Right lung (tissue), 5 donors: ENCODE measurements around the gene ESR2. TPM values are rescaled to one million over a fixed set of nuclear protein-coding genes. Genes with fewer than 3 reads are reported as not detected.
"Not testable (repeated sequence)": the region's sequence is repeated elsewhere in the genome, so short reads cannot be mapped to it uniquely, and the experiment has no call there.

Source experiments
- DNase-seq, 2 donors: peaks; one replicate each; pipeline ENCODE4 v3.0.0-alpha.2; 2013
- polyA plus RNA-seq, 5 donors: library from polyadenylated mRNA; unstranded; fragments of 120-200 nt; gene quantifications; one replicate each; pipeline versions ENCODE4 v1.2.1 to v1.2.3, GENCODE V29; 2013; ENCODE audit warnings: inconsistent platforms in 1 of 5, low replicate concordance in 1 of 5; ENCODE audit not compliant: insufficient read length in 5 of 5, insufficient read depth in 1 of 5

Gene ESR2
- polyA plus RNA-seq, 5 donors, result 1.2 to 2.4 (median 2.1) TPM

GRCh38 chr14:64221391-64222003 is 72.7 kb downstream of the ESR2 start:
- DNase-seq, result no peak

- DNase-seq, result no peak
These were observed 73.7 kb downstream of the ESR2 start for GRCh38 chr14:64220466-64220865.

GRCh38 chr14:64220056-64220455 is 74.1 kb downstream of the ESR2 start:
- no peak for DNase-seq

GRCh38 chr14:64218344-64219240 is 75.6 kb downstream of the ESR2 start:
- DNase-seq, result no peak

- no peak for DNase-seq
These were observed 76.3 kb downstream of the ESR2 start for GRCh38 chr14:64217834-64218233.

GRCh38 chr14:64217308-64217707 is 76.9 kb downstream of the ESR2 start:
- DNase-seq, result no peak

GRCh38 chr14:64215978-64216377 is 78.2 kb downstream of the ESR2 start:
- DNase-seq, result no peak

- no peak for DNase-seq
These were observed 78.9 kb downstream of the ESR2 start for GRCh38 chr14:64215274-64215673.

- DNase-seq, result no peak
These were observed 80.2 kb downstream of the ESR2 start for GRCh38 chr14:64213853-64214570.

GRCh38 chr14:64213086-64213485 is 81.1 kb downstream of the ESR2 start:
- DNase-seq, result peak in 1 of 2 donors; percentile 40

GRCh38 chr14:64212666-64213065 is 81.5 kb downstream of the ESR2 start:
- no peak for DNase-seq

- DNase-seq, result not testable (repeated sequence)
These were observed 83.3 kb downstream of the ESR2 start for GRCh38 chr14:64210912-64211311.

GRCh38 chr14:64210216-64210615 is 84.0 kb downstream of the ESR2 start:
- no peak for DNase-seq

GRCh38 chr14:64209444-64210131 is 84.6 kb downstream of the ESR2 start:
- peak; percentile 86 to 89 for DNase-seq

- no peak for DNase-seq
These were observed 85.2 kb downstream of the ESR2 start for GRCh38 chr14:64208981-64209380.

- DNase-seq, result no peak
These were observed 85.9 kb downstream of the ESR2 start for GRCh38 chr14:64208261-64208660.

- no peak for DNase-seq
These were observed 90.7 kb downstream of the ESR2 start for GRCh38 chr14:64203366-64204006.

- DNase-seq, result no peak
These were observed 91.5 kb downstream of the ESR2 start for GRCh38 chr14:64202716-64203115.

- DNase-seq, result no peak
These were observed 92.1 kb downstream of the ESR2 start for GRCh38 chr14:64201921-64202545.

- DNase-seq, result peak in 1 of 2 donors; percentile 31
These were observed 92.9 kb downstream of the ESR2 start for GRCh38 chr14:64201296-64201695.

GRCh38 chr14:64200170-64200569 is 94.0 kb downstream of the ESR2 start:
- DNase-seq, result no peak
